ENCODE data around the gene CHRNB1.
A peak's percentile ranks its signal among the peaks of the same experiment; 100 is the strongest.

The CHRNB1 gene

DNA sequence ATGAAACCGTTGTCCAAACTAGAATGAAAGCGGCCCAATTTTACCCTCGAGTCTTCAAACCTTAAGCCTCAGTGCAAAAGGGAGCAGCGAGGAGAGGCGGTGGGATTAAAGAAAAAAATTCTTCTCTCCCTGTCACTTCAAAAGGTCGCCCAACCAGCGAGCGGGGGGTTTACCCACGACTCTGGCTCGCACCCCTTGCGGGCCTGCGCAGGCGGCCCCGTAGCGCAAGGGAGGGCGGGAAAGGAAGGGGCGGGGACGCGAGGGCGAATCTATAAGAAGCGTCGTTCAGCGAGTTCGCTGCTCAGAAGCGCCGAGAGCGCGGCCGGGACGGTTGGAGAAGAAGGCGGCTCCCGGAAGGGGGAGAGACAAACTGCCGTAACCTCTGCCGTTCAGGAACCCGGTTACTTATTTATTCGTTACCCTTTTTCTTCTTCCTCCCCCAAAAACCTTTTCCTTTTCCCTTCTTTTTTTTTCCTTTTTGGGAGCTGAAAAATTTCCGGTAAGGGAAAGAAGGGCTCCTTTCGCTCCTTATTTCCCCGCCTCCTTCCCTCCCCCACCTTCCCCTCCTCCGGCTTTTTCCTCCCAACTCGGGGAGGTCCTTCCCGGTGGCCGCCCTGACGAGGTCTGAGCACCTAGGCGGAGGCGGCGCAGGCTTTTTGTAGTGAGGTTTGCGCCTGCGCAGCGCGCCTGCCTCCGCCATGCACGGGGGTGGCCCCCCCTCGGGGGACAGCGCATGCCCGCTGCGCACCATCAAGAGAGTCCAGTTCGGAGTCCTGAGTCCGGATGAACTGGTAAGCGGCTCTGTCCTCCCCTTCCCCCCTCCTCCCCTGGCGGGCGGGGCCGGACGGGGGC, 39.4 kb downstream of the CHRNB1 start, which contains the start of gene POLR2A:
POLR2A (plus strand) TSS at position 300 of the 852 bp plus-strand sequence.
- peak; percentile 96 for DNase-seq (ENCODE audit: low read depth)

- DNase-seq (ENCODE audit: low read depth), result no peak
These were observed 40.1 kb downstream of the CHRNB1 start for GRCh38 chr17:7484919-7485377.

GRCh38 chr17:7486181-7486580, 41.3 kb downstream of the CHRNB1 start:
- DNase-seq (ENCODE audit: low read depth), result no peak

- DNase-seq (ENCODE audit: low read depth), result no peak
These were observed 45.3 kb downstream of the CHRNB1 start for GRCh38 chr17:7490144-7490543.

GRCh38 chr17:7491583-7491982, 46.7 kb downstream of the CHRNB1 start:
- no peak for DNase-seq (ENCODE audit: low read depth)

- no peak for DNase-seq (ENCODE audit: low read depth)
These were observed 49.1 kb downstream of the CHRNB1 start for GRCh38 chr17:7493941-7494340.

- DNase-seq (ENCODE audit: low read depth), result no peak
These were observed 51.1 kb downstream of the CHRNB1 start for GRCh38 chr17:7495906-7496434.

GRCh38 chr17:7496470-7497183, 51.8 kb downstream of the CHRNB1 start:
- no peak for DNase-seq (ENCODE audit: low read depth)

DNA sequence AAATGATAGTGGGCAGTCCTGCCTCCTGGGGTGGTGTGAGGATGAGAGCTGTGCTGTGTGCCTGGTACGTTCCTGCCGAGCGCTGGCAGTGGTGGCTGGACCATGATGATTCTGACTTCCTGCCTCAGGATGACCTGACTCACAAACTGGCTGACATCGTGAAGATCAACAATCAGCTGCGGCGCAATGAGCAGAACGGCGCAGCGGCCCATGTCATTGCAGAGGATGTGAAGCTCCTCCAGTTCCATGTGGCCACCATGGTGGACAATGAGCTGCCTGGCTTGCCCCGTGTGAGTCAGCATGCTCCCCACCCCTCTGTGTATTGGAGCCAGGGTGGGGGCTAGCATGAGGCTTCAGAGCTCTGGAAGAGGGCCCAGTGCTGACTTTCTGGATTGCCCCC, 52.4 kb downstream of the CHRNB1 start:
- no peak for DNase-seq (ENCODE audit: low read depth)

- DNase-seq (ENCODE audit: low read depth), result no peak
These were observed 52.8 kb downstream of the CHRNB1 start for GRCh38 chr17:7497636-7498035.

DNA sequence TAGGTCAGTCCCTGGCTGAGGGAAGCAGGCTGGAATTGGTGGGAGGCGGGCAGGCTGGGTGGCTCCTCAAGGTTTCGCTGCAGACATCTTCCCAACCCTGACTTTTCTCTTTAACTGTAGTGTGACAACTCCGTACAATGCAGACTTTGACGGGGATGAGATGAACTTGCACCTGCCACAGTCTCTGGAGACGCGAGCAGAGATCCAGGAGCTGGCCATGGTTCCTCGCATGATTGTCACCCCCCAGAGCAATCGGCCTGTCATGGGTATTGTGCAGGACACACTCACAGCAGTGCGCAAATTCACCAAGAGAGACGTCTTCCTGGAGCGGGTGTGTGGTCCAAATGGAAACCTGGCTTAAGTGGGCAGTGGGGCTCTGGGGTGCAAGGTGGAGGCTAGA, 54.3 kb downstream of the CHRNB1 start:
- no peak for DNase-seq (ENCODE audit: low read depth)

GRCh38 chr17:7501729-7502128, 56.9 kb downstream of the CHRNB1 start:
- DNase-seq (ENCODE audit: low read depth), result no peak

DNA sequence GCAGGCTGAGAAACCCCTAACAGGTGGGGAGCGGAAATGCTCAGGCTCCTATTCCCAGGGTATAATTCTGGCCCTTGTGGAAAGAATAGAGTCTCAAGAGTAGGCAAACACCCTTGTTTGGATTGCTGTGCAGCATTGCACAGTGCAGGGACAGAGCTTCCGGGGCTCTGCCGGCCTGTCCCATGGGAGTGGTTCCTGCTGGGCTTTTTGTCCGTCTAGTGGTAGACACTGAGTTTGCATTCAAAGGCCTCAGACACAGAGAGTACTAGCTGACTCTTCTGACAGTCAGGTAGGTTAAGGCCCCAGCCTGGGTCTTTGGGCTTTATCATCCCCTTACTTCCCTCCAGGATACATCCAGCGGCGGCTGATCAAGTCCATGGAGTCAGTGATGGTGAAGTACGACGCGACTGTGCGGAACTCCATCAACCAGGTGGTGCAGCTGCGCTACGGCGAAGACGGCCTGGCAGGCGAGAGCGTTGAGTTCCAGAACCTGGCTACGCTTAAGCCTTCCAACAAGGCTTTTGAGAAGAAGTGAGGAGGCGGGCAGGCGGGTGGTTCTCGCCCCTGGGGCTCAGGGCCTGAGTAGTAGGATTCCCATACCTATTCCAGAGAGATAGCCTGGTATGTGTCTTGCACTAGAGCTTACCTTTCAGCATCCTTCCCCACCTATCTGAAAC, 57.4 kb downstream of the CHRNB1 start:
- no peak for DNase-seq (ENCODE audit: low read depth)

DNA sequence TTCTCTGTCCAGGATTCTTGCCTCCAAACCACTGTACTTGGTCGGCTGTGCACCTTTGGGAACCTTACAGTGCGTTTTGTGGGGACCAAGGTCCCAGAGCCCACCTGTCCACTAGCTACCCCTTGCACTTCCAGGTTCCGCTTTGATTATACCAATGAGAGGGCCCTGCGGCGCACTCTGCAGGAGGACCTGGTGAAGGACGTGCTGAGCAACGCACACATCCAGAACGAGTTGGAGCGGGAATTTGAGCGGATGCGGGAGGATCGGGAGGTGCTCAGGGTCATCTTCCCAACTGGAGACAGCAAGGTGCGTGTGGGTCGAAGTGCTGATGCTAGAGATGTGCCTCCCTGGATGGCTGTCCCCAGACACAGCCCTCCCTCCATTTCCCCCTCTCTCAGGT, 58.1 kb downstream of the CHRNB1 start:
- DNase-seq (ENCODE audit: low read depth), result no peak

- DNase-seq (ENCODE audit: low read depth), result no peak
These were observed 58.7 kb downstream of the CHRNB1 start for GRCh38 chr17:7503521-7503920.

Data from activated T-cell treated with anti-CD3 and anti-CD28 coated beads for 48 hours (primary cell).